Activated CD4-positive, CD25-positive, alpha-beta regulatory T cell (primary cell): ENCODE results near the gene HTR6.

Source experiments
- DNase-seq, 4 experiments: peaks; one replicate each; lab custom pipeline; 2025; lab: John Stamatoyannopoulos, UW

HTR6 gene

GRCh38 chr1:19688041-19688842 is 23.6 kb downstream of the HTR6 start:
- peak in 1 of 4 experiments; percentile 20 for DNase-seq

GRCh38 chr1:19689085-19689757 is 24.5 kb downstream of the HTR6 start:
- DNase-seq: no peak

- no peak for DNase-seq
Observed at GRCh38 chr1:19689856-19690255, 25.2 kb downstream of the HTR6 start.

- DNase-seq: no peak
Observed at GRCh38 chr1:19690342-19690741, 25.7 kb downstream of the HTR6 start.

- DNase-seq: no peak
Observed at GRCh38 chr1:19694298-19694697, 29.6 kb downstream of the HTR6 start.

- no peak for DNase-seq
Observed at GRCh38 chr1:19695772-19696171, 31.1 kb downstream of the HTR6 start.

GRCh38 chr1:19696820-19697219 is 32.1 kb downstream of the HTR6 start:
- DNase-seq: no peak

- DNase-seq: no peak
Observed at GRCh38 chr1:19698181-19698580, 33.5 kb downstream of the HTR6 start.

GRCh38 chr1:19700079-19700777 is 35.6 kb downstream of the HTR6 start:
- DNase-seq: no peak

GRCh38 chr1:19703280-19703679 is 38.6 kb downstream of the HTR6 start:
- DNase-seq: no peak

GRCh38 chr1:19704247-19705113 is 39.8 kb downstream of the HTR6 start:
- DNase-seq: peak; percentile 14 to 26 (median 18)

GRCh38 chr1:19705464-19705863 is 40.8 kb downstream of the HTR6 start:
- DNase-seq: no peak

GRCh38 chr1:19706136-19706535 is 41.5 kb downstream of the HTR6 start:
- no peak for DNase-seq

- no peak for DNase-seq
Observed at GRCh38 chr1:19708567-19709110, 44.0 kb downstream of the HTR6 start.

GRCh38 chr1:19709260-19709793 is 44.7 kb downstream of the HTR6 start:
- no peak for DNase-seq

- DNase-seq: no peak
Observed at GRCh38 chr1:19710825-19711611, 46.3 kb downstream of the HTR6 start.

GRCh38 chr1:19712928-19713327 is 48.3 kb downstream of the HTR6 start:
- no peak for DNase-seq

- DNase-seq: peak; percentile 57 to 71 (median 66)
Observed at GRCh38 chr1:19715334-19716203, 50.9 kb downstream of the HTR6 start.

- DNase-seq: no peak
Observed at GRCh38 chr1:19717467-19717866, 52.8 kb downstream of the HTR6 start.
